ENCODE measurements around the gene SPOCK3.

DNA sequence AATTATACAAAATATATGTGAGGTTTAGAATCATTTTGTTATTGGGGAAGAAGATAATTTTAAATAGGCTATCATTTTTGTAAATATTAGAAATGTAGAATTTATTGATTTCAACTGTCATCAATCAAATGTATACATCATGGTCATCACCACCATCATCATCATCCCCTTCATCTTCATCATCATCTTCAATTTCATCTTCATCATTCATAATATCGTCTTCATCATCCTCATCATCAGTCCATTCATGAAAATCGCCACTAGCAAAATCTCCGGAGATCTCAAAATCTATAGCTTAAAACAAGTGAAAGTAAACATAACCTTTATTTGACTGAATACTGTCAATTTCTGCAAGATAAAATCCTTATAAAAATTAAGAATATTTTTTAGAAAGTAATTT, 499.5 kb downstream of the SPOCK3 start:
- TF ChIP-seq POLR2A (IDR thresholded peaks at IDR 0.05; ENCODE audit: low read depth, low read length), result no peak
- TF ChIP-seq POLR2AphosphoS5 (IDR thresholded peaks at IDR 0.05; ENCODE audit: low read depth, low read length), result no peak
